GM21723 (cell line): ENCODE data around the gene IRF2BP1.
A peak's percentile ranks its signal among the peaks of the same experiment; 100 is the strongest.

Source experiments
- ATAC-seq: cut with Tn5 transposase; IDR thresholded peaks from one replicate; pipeline ENCODE4 v1.9.1; 2021; ENCODE audit warnings: mild to moderate bottlenecking, moderate library complexity; ENCODE audit not compliant: unreplicated experiment

Gene IRF2BP1, protein sequence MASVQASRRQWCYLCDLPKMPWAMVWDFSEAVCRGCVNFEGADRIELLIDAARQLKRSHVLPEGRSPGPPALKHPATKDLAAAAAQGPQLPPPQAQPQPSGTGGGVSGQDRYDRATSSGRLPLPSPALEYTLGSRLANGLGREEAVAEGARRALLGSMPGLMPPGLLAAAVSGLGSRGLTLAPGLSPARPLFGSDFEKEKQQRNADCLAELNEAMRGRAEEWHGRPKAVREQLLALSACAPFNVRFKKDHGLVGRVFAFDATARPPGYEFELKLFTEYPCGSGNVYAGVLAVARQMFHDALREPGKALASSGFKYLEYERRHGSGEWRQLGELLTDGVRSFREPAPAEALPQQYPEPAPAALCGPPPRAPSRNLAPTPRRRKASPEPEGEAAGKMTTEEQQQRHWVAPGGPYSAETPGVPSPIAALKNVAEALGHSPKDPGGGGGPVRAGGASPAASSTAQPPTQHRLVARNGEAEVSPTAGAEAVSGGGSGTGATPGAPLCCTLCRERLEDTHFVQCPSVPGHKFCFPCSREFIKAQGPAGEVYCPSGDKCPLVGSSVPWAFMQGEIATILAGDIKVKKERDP

DNA sequence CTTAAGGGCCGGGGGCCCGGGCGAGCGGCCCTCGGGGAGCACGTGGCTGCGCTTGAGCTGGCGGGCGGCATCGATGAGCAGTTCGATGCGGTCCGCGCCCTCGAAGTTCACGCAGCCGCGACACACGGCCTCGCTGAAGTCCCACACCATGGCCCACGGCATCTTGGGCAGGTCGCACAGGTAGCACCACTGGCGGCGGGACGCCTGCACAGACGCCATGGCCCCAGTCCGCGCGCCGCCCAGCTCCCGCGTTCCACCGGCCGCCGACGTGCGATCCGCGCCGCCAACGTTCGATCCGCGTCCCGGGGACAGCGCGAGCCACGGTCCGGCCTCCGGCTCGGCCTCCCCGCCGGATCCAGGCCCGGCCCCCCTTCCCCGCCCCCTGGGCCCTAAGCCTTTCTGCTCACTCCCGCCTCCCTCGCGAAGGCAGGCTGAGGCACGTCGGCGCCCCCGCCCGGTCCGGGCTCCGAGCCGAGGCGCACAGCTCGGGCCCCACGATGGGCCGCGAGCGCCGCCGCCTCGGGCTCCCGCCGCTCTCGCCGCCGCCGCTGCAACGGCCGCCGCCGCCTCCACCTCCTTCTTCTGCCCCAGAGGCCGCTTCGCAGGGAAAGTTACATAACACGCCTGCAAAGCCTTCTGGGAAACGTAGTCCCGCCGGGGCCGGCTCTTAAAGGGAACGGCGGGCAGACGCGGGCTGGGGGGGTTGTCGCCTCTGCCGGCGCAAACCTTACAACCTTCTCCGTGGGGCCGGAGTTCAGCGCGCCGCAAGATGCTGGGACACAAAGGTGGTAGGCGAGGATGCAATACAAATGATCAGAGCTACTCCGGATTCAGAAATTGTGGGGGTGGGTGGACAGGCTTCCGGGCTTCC lies at the start of gene IRF2BP1:
TSS of gene IRF2BP1 (minus strand) at position 586 of the 871 bp plus-strand sequence. CDS start at position 219, 367 bp downstream.
- ATAC-seq: peak; percentile 55

DNA sequence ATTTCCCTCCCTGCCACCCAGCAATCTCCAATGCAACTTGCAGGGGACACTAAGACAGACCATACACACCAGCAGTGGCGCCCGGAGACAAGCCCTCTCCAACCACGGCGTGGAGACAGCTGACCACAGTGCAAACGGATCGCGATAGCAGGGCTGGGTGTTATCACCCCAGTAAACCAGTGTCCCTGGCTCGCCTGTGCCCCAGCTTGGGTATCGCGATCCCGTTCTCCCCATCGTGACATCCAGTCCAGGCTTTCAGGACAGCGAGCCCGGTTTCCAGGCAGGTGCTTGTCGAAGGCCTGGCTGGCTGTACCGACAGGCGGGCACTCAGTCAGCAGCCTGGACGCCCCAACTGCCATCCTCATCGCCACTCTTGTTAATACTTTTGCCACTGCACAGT lies 49.3 kb upstream of the IRF2BP1 start:
- no peak for ATAC-seq

DNA sequence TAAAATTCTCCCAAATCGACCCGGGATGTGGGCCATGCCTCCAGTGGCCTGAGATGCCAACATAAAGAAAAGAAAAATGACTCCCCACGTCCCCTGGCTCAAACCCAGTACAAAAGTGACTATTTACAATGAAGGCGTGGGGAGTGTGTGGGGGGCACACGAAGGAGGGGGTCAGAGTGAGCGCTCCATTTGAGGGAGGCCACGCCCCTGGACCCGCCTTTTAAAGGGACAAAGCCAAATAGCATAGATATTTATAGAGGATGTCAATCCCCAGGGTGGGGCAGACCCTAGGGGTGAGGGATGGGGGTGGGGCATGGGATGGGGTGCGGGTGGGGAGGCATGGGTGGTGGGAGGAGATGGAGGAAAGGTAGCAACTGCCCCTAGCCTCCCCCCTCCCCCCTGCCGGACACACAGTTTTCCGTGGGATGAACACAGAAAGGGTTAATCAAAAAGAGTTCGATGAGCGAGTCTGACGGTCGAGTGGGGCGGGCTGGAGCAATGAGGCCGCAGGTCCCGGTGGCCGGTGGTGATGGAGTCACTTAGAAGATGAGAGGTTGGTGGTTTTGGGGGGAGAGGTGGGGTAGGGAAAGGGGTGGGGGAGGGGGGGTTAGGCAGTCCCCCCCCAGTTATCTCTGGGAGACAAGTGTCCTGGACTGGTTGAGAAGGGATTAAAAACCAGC lies 48.8 kb upstream of the IRF2BP1 start:
- ATAC-seq: no peak

DNA sequence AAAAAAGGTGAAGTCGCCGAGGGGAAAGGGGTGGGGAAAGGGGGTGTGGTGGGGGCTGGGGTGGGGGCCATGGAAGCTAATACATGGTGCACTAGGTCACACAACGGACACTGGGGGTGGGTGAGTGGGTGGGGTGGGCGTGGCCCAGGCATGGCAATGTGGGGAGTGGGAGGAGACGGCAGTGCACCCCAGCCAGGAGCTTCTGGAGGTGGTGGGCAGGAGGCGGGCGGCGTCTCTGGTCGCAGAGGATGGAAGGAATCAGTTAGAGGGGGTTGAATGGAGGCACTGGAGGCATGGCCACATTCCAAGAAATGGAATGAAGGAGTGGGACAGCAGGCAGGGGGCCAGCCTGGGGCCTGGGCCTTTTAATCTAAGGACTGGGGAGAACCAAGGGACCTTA lies 47.8 kb upstream of the IRF2BP1 start:
- no peak for ATAC-seq

DNA sequence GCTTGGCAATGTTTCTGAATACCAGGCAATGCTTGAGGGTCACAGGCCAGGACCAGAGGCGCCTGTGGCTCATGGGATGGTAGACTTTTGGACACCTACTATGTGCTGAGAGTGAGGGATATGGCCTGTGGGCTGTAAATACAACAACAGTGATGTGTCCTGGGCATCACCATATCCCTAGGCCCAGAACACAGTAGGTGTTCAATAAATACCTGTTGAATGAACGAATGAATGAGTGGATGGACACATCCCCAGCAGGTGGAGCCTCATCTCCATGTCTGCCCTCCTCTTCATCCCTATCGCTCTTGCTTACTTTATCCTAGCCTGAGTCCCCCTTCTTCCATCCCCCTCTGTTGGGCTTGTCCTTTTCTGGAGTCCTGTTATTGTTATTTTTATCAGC lies 45.1 kb upstream of the IRF2BP1 start:
- no peak for ATAC-seq

DNA sequence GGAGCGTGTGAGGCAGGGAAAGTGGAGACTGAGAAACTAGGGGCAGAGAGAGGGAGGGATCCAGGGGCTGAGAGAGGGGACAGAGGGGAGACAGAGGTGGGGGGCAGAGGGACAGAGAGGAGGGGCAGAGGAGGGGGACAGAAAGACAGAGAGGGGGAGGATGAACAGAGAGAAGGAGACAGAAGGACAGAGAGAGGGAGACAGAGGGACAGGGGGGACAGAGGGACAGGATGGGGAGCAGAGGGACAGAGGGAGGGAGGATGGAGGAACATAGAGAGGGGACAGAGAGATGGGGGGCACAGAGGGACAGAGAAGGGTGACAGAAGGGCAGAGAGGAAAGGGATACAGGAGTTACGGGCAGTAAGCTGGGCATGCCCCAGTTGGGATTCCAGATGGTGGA lies 43.3 kb upstream of the IRF2BP1 start:
- ATAC-seq: no peak

DNA sequence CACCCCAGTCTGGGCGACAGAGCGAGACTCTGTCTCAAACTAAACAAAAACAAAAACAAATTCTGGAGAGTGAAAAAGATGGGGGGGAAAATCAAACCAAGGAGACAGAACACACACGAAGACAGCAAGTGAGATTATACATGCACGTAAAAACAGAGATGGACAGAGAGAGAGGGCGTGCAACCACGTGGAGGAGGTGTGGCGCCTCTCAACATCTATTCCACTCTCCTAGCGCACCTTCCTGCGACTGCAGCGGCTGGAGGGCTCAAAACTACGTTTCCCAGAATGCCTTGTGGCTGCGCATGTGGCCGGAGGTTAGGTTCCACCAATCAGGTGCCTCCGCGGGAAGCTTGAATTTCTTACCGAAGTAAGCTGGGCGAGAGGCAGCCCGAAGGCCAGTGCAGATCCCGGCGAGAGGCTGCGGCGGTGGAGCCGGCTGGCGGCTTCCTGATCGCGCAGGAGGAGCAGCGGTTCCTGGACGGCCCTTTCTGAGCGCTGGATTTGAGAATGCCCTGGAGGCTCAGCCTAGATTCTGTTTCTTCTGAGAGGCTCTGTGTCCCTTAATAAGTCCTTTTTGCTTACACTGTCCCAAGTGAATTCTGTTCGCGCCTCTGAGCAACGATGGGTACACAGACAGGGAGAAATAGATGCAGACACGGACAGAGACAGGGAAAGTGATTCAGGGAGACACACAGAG lies 41.8 kb upstream of the IRF2BP1 start:
- ATAC-seq: no peak

DNA sequence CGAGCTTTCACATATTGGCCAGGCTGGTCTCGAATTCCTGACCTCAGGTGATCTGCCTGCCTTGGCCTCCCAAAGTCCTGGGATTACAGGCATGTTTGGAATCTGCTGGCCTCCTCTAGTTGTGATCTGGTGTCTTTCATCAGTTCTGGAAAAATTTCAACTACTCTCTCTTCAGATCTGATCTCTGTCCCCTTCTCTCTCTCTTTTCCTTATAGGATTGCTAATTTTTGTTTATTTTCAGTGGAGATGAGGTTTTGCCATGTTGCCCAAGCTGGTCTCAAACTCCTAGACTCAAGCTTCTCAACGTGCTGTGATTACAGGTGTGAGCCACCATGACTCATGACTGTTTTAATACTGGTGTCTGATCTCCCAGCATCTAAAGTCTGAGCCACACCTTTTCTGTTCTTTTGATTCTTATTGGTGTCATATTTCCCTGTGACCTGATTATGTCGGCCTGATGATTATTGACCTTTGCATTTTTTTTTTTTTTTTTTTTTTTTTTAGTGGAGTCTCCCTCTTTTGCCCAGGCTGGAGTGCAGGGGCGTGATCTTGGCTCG lies 39.0 kb upstream of the IRF2BP1 start:
- ATAC-seq: no peak

DNA sequence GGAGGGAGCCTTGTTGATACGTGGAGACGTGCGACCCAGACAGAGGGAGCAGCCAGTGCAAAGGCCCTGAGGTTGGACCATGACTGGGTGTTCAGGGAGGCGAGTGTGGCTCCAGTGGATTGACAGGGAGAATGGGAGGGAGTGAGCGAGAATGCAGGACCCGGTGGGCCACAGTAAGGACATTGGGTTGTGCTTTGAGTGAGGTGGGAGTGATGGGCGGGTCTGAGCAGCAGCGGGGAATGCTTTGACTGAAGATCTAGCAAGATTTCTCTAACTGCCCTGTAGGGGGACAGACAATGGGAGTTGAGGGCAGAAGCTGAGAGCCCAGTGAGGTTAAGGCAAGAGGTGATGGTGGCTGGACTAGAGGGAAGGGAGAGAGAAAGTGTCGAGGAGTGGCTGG lies 36.3 kb upstream of the IRF2BP1 start:
- no peak for ATAC-seq

DNA sequence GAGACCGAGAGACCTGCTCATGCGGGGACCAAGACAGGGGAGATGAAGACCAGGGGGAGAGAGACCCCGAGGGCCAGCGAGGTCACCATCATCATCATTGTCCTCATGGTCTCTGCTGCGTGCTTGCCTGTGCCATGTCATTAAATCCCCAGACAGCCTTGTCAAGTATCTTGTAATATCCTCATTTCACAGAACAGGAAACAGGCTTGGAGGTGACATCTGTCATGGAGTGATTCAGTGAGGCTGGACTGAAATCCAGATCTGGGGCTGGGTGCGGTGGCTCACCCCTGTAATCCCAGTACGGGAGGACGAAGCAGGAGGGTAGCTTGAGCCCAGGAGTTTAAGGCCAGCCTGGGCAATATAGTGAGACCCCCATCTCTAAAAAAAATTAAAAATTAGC lies 34.5 kb upstream of the IRF2BP1 start:
- ATAC-seq: no peak

DNA sequence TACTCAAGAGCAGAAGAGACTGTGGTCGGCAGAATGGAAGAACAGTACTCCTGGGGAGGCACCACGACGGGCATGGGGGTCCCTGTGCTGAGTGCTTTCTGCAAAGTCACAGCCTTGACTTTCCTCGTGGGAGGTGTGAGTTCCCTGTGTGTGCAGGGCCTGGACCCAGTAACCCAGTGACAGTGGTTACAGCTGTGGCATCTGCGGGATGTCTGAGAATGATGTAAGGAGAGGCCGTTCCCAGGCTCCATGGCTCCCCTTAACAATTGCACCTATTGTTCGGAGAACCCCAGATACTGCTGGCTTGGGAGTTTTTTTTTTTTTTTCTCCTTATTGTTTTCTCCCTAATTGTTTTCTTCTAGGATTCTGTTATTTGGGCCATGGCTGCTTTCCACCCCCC lies 33.7 kb upstream of the IRF2BP1 start:
- ATAC-seq: no peak

DNA sequence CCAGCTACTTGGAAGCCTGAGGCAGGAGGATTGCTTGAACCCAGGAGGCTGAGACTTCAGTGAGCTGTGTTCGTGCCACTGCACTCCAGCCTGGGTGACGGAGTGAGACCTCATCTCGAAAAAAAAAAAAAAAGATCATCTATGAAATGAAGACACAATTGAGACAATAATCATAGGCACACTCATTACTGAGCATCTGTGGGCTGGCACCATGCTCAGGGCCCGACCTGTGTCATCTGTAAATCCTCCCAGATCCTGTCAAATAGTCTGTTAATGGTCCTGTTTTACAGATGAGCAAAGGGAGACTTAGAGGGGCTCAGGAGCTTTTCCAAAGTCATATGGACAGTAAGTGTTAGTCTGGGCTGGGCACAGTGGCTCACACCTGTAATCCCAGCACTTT lies 32.8 kb upstream of the IRF2BP1 start:
- no peak for ATAC-seq

DNA sequence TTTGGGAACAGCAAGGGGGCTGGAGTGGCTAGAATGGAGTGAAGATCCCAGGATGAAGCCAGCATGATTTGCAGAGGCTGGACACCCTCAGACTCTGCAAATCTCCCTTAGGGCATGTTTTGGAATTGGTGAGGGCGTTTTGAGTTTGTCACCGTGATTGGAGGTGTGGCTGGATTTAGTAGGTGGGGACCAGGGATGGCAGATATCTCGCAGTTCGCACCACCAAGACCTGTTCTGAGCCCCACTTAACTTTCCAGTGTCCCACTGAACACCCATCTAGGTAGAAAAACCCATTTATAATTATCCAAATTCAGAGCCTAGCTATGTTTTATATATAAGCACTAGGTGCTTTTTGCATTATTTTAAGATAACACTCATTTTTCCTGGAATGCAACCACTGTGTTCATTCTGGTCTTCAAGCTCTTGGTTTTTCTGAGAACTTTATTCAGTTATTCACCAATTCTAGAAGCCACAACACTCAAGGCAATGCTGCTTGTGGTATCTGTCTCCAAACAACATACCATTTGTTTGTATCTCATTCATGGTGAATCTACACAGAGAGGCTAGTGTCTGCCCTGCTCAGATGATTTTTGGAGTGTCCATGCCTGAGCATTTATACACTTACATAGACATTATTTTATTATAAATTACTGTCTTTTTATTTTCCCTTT lies 31.6 kb upstream of the IRF2BP1 start:
- no peak for ATAC-seq

DNA sequence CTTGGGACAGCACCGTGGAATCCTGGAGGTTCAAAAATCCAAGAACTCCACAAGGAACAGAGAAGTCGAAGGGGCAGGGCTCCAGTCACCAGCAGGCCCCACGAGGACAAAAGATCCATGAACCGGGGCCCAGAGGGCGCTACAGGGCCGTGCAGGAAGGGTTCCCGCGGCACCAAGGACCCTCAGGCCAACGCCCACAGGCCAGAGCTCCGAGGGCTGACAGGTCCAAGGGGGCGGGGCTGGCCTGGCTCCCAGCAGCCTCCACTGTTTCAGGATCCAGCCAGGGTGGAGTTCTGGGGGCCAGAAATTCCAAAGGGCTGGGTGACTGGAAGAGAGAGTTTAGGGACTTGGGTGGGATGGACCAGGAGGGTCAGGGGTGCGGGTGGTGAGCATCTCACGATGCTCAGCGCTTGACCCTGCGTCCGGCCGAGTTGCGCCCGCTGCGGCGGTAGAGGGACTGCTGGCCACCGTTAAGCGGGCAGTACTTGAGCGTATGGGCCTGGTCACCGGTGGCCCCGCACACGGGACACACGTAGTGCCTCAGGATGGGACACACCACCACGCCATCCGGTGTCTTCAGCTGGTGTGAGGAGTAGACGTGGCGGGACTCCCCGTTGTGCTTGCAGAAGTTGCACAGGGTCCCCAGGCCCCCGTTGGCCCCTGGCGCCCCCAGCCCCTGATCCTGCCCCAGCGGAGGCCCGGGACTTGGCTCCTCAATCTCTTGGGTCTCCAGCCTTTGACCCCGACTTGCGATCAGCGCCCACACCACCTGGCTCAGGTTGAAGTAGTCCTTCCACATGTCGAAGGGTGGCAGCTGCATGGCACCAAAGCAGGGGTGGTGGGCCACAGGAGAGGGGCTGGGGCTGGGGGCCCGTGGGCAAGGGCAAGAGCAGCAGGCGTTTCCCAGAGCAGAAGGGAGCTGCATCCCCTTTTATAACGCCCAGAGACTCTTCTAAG lies 28.2 kb upstream of the IRF2BP1 start, which contains the start of gene NANOS2:
TSS of gene NANOS2 (minus strand) at position 905 of the 957 bp plus-strand sequence. CDS start at position 820, 85 bp downstream.
- no peak for ATAC-seq

DNA sequence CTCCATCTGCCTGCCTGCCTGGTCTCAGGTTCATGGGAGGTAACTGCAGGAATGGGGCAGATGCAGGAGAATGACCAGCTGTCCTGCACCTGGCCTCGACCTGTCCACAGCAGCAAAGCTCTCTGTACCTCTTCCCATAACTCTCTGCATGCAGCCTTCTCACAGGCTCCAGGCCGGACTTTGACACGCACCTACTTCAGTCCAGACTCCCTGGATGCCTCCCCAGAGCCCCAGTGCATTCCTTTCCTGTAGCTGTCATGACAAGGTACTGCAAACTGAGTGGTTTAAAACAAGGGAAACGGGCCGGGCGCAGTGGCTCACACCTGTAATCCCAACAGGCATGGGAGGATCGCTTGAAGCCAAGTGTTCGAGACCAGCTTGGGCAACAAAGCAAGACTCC lies 25.4 kb upstream of the IRF2BP1 start:
- ATAC-seq: no peak

DNA sequence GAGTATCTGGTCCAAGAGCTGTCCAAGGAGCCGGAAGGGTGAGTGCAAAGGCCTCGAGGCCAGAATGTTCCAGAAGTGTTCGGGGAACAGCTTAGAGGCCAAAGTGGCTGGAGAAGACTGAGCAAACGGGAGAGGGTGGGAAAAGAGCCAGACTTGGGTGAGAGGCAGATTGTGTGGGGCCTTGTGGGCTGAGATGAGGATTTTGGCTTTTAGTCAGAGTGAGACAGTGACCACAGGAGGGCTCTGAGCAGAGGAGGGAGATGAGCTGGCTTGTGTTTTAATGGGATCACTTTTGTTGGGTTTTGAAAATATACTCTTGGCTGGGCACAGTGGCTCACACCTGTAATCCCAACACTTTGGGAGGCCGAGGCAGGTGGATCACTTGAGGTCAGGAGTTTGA lies 23.0 kb upstream of the IRF2BP1 start:
- no peak for ATAC-seq

DNA sequence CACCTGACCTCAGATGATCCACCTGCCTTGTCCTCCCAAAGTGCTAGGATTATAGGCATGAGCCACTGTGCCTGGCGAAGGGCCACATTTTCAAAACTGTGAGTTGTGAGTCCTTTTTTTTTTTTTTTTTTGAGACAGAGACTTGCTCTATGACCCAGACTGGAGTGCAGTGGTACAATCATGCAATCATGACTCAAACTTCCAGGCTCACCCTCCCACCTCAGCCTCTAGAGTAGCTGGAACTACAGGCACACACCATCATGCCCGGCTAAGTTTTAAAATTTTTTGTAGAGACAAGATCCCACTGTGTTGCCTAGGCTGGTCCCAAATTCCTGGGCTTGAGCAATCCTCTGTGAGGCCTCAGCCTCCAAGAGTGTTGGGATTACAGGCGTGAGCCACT lies 20.3 kb upstream of the IRF2BP1 start:
- ATAC-seq: no peak

DNA sequence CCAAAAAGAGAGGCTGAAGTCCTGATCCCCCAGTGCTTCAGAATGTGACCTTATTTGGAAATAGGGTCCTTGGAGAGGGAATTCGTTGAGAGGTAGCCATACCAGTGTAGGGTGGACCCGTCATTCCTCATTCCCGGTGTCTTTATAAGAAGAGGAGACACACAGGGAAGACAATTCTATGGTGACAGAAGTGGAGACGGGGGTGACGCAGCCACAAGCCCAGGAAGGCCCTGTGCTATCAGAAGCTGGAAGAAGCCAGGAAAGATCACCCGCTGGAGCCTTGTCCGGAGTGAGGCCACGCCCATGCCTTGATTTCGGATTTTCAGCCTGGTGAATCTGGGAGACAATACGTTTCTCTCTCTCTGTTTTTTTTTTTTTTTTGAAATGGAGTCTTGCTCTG lies 19.1 kb upstream of the IRF2BP1 start:
- ATAC-seq: no peak
